BE2C (cell line): Measurements from ENCODE around the gene SLC26A9.
A peak's percentile ranks its signal among the peaks of the same experiment; 100 is the strongest.
"Not testable (repeated sequence)": the region's sequence is repeated elsewhere in the genome, so short reads cannot be mapped to it uniquely, and the experiment has no call there.

Experiments
- DNase-seq: peaks from one replicate; pipeline ENCODE4 v3.0.0-alpha.2; 2020
- H3K27me3 ChIP-seq: fragments of 250-450 bp; sonication (Bioruptor Pico); 2 replicates; pipeline ENCODE4 v1.5.1; 2020; ENCODE audit warnings: mild to moderate bottlenecking
- H3K36me3 ChIP-seq: fragments of 250-450 bp; sonication (Bioruptor Pico); 2 replicates; pipeline ENCODE4 v1.5.1; 2020; ENCODE audit warnings: mild to moderate bottlenecking
- H3K4me1 ChIP-seq: fragments of 250-450 bp; sonication (Bioruptor Pico); 2 replicates; pipeline ENCODE4 v1.5.1; 2020
- H3K4me3 ChIP-seq: 2 replicates; pipeline ENCODE4 v1.5.1; 2011; ENCODE audit warnings: low read depth, low read length
- H3K9me3 ChIP-seq: fragments of 250-450 bp; sonication (Bioruptor Pico); 2 replicates; pipeline ENCODE4 v1.5.1; 2020
- CTCF ChIP-seq: IDR thresholded peaks from 2 replicates; pipeline ENCODE4 v1.5.1; 2012; ENCODE audit warnings: mild to moderate bottlenecking, low read depth, low read length

SLC26A9 gene

GRCh38 chr1:205914730-205915129, 28.5 kb downstream of the SLC26A9 start:
- TF ChIP-seq CTCF, result no peak
- H3K4me1 ChIP-seq, result peaks cover 6% of the 10 kb centered on the region; the same call in 1 of the 2 replicates
- H3K27me3 ChIP-seq, result 0 out of 2 replicates have a peak, but pooled peaks cover 3% of the 10 kb centered on the region
- no peak overlapping the region for H3K4me3 ChIP-seq
- no peaks in the 10 kb centered on the region for H3K36me3 ChIP-seq
- H3K9me3 ChIP-seq, result no peaks in the 10 kb centered on the region
- DNase-seq, result no peak

DNA sequence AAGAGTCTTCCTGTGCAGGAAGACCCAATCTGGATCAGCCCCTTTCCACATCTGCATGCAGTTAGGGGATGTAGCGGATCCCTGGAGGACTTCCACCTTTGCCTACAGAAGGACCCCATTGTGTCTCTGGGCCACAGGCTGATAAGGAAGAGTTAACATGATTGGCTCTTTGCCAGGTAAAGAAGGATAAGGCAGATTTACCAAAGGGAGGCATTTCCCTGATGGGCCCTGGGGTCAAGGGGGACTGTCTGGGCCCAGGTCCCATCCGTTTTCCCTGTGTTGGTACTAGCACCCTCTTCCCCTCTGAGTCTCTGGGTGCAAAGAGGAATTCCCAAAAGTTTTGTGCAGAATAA, 29.1 kb downstream of the SLC26A9 start:
- TF ChIP-seq CTCF, result no peak
- H3K4me3 ChIP-seq, result no peak overlapping the region

GRCh38 chr1:205913451-205914154, 29.7 kb downstream of the SLC26A9 start:
- Histone ChIP-seq H3K4me1 (peaks cover 6% of the 10 kb centered on the region; the same call in 1 of the 2 replicates), H3K27me3 (0 out of 2 replicates have a peak, but pooled peaks cover 3% of the 10 kb centered on the region), H3K9me3 (no peaks in the 10 kb centered on the region), H3K4me3 (no peak overlapping the region), H3K36me3 (no peaks in the 10 kb centered on the region)
- TF ChIP-seq CTCF, result no peak
- DNase-seq, result no peak

More for the DNA sequence above, 29.1 kb downstream of the SLC26A9 start:
- no peaks in the 10 kb centered on the region for H3K9me3 ChIP-seq
- no peak for DNase-seq
- H3K36me3 ChIP-seq, result no peaks in the 10 kb centered on the region
- peaks cover 6% of the 10 kb centered on the region; the same call in 1 of the 2 replicates for H3K4me1 ChIP-seq
- 0 out of 2 replicates have a peak, but pooled peaks cover 3% of the 10 kb centered on the region for H3K27me3 ChIP-seq

DNA sequence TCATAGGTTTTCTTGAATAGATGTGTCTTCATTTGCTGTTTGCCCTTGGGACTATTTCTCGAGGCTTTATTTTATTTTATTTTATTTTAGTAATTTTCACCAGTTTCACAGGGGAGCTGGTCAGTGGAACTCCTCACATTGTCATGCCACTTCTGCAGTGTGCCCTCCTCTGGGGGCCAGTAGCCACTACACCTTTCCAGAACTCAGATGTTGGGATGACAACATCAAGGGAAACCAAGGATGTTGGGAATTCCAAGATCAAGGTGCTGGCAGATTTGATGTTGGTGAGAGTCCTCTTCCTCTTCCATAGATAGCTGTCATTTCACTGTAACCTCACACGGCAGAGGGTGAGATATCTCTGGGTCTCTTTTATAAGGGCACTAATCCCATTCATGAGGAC, 35.5 kb downstream of the SLC26A9 start:
- Histone ChIP-seq H3K27me3 (0 out of 2 replicates have a peak, but pooled peaks cover 3% of the 10 kb centered on the region), H3K9me3 (no peaks in the 10 kb centered on the region; the same call in 1 of the 2 replicates), H3K36me3 (no peaks in the 10 kb centered on the region), H3K4me3 (no peak overlapping the region), H3K4me1 (no peaks in the 10 kb centered on the region)
- peak; percentile 43 for DNase-seq
- TF ChIP-seq CTCF, result peak; percentile 78

DNA sequence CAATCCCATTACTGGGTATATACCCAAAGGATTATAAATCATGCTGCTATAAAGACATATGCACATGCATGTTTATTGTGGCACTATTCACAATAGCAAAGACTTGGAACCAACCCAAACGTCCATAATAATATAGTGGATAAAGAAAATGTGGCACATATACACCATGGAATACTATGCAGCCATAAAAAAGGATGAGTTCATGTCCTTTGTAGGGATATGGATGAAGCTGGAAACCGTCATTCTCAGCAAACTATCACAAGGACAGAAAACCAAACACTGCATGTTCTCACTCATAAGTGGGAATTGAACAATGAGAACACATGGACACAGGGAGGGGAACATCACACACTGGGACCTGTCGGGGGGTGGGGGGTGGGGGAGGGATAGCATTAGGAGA, 38.2 kb downstream of the SLC26A9 start:
- DNase-seq, H3K36me3 ChIP-seq, H3K9me3 ChIP-seq, H3K4me3 ChIP-seq, H3K4me1 ChIP-seq, H3K27me3 ChIP-seq: not testable (repeated sequence)

GRCh38 chr1:205896351-205896750, 46.9 kb downstream of the SLC26A9 start:
- TF ChIP-seq CTCF, result no peak
- Histone ChIP-seq H3K4me1 (peaks cover 9% of the 10 kb centered on the region), H3K36me3 (no peaks in the 10 kb centered on the region), H3K27me3 (no peaks in the 10 kb centered on the region), H3K4me3 (no peak overlapping the region), H3K9me3 (no peaks in the 10 kb centered on the region)
- DNase-seq, result no peak

GRCh38 chr1:205894119-205894518, 49.1 kb downstream of the SLC26A9 start:
- H3K4me1 ChIP-seq, H3K9me3 ChIP-seq, H3K4me3 ChIP-seq, H3K36me3 ChIP-seq, DNase-seq, H3K27me3 ChIP-seq: not testable (repeated sequence)

DNA sequence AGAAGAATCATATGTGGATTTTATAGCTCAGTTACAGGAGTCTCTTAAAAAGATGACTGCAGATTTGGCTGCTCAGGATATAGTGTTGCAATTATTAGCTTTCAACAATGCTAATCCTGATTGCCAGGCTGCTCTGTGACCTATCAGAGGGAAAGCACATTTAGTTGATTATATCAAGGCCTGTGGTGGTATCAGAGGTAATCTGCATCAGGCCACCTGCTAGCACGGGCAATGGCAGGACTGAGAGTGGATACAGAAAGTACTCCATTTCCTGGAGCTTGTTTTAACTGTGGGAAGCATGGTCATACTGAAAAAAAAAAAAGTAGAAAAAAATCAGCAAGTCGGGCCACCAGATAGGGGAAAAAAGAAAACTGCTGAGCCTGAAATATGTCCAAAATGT, 51.1 kb downstream of the SLC26A9 start:
- not testable (repeated sequence) for H3K4me1 ChIP-seq, H3K36me3 ChIP-seq, H3K4me3 ChIP-seq, DNase-seq, H3K9me3 ChIP-seq, H3K27me3 ChIP-seq

- not testable (repeated sequence) for H3K4me1 ChIP-seq, H3K27me3 ChIP-seq, H3K4me3 ChIP-seq, DNase-seq, H3K36me3 ChIP-seq, H3K9me3 ChIP-seq
These were observed 51.8 kb downstream of the SLC26A9 start for GRCh38 chr1:205891481-205891880.

- H3K4me3 ChIP-seq, H3K27me3 ChIP-seq, H3K9me3 ChIP-seq, H3K4me1 ChIP-seq, DNase-seq, H3K36me3 ChIP-seq: not testable (repeated sequence)
These were observed 52.6 kb downstream of the SLC26A9 start for GRCh38 chr1:205890631-205891030.
